Mucosa of stomach (tissue), 1 donor: Measurements from ENCODE around the gene RASAL3.

Experiments
- H3K27me3 ChIP-seq: one replicate; pipeline ENCODE4 v1.7.0; 2013; ENCODE audit warnings: mild to moderate bottlenecking, low read length; ENCODE audit not compliant: control insufficient read depth, insufficient read depth
- H3K36me3 ChIP-seq: one replicate; pipeline ENCODE4 v1.7.0; 2013; ENCODE audit warnings: low read length; ENCODE audit not compliant: control insufficient read depth, insufficient read depth
- H3K4me1 ChIP-seq: one replicate; pipeline ENCODE4 v1.7.0; 2013; ENCODE audit warnings: mild to moderate bottlenecking, low read length; ENCODE audit not compliant: control insufficient read depth, insufficient read depth
- H3K4me3 ChIP-seq: one replicate; pipeline ENCODE4 v1.7.0; 2013; ENCODE audit warnings: low read length
- H3K9ac ChIP-seq: one replicate; pipeline ENCODE4 v1.7.0; 2013; ENCODE audit warnings: mild to moderate bottlenecking, low read length, moderate library complexity
- H3K9me3 ChIP-seq: one replicate; pipeline ENCODE4 v1.7.0; 2013; ENCODE audit warnings: mild to moderate bottlenecking, low read length, moderate library complexity; ENCODE audit not compliant: control insufficient read depth
- donor health status: Pancreatic carcinoma.

RASAL3 gene

DNA sequence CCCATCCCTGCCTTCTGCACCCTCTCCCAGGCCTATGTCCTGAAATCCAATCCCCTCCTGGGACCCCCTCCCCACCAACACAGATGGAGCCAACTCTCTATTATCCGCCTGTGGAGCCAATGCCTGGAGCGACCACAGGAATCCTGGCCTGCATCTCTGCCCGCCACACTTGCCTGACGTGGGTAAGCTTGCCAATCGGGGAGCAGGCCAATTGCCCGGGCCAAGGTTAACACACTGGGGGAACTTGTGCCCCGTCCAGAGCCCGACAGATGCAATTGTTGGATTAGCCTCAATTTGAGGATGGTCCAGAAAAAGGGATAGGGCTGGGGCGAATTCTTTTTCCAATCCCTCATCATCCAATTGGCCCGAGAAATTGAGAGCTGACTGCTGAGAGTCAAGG lies 20.5 kb downstream of the RASAL3 start:
- peaks cover 5% of the 10 kb centered on the region for H3K4me1 ChIP-seq
- no peaks in the 10 kb centered on the region for H3K27me3 ChIP-seq
- H3K36me3 ChIP-seq: no peaks in the 10 kb centered on the region
- no peak overlapping the region for H3K9ac ChIP-seq
- no peaks in the 10 kb centered on the region for H3K9me3 ChIP-seq
- H3K4me3 ChIP-seq: no peak overlapping the region

- Histone ChIP-seq H3K36me3 (no peaks in the 10 kb centered on the region), H3K4me1 (no peaks in the 10 kb centered on the region), H3K27me3 (no peaks in the 10 kb centered on the region), H3K9me3 (no peaks in the 10 kb centered on the region), H3K9ac (no peak overlapping the region), H3K4me3 (no peak overlapping the region)
Observed at GRCh38 chr19:15443325-15443724, 21.0 kb downstream of the RASAL3 start.

DNA sequence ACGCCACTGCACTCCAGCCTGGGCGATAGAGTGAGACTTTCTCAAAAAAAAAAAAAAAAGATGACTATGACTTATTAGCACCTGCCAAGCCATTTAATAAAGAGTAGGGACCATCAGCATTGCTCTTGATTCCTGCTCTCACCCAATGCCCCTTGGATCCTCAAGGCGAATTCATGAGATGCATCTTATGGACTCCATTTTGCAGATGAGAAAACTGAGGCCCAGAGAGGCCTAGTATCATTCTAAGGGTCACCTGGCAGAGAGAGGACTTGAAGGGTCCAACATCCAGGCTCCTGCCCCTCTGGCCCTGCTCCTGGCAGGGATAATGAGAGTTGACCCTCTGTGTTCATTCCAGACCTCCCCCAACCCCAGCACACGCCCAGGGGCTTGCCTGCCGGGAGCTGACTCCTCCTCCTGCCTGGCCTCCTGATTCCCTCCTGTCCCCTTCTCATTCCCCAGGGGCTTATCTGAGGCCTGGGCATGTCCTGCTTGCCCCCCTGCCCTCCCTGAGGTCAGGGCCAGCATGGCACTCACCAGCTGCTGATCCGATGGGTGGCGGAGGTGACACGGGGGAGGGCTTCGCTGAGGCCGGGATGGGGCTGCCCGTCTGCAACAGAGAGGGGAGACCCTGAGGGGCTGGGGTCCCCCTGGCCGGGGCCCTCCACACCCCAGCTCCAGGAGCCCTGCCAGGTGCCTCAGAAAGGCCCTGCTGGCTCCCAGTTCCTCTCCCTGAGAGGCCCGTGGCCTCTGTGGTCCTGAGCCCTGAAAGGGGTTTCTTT lies 22.0 kb downstream of the RASAL3 start:
- Histone ChIP-seq H3K4me1 (no peaks in the 10 kb centered on the region), H3K27me3 (no peaks in the 10 kb centered on the region), H3K9me3 (no peaks in the 10 kb centered on the region), H3K36me3 (no peaks in the 10 kb centered on the region), H3K9ac (no peak overlapping the region), H3K4me3 (no peak overlapping the region)

GRCh38 chr19:15441317-15441716 lies 23.0 kb downstream of the RASAL3 start:
- Histone ChIP-seq H3K9me3 (no peaks in the 10 kb centered on the region), H3K27me3 (no peaks in the 10 kb centered on the region), H3K4me1 (no peaks in the 10 kb centered on the region), H3K9ac (no peak overlapping the region), H3K36me3 (no peaks in the 10 kb centered on the region), H3K4me3 (no peak overlapping the region)

- no peaks in the 10 kb centered on the region for H3K9me3 ChIP-seq
- no peak overlapping the region for H3K9ac ChIP-seq
- H3K4me1 ChIP-seq: no peaks in the 10 kb centered on the region
- no peak overlapping the region for H3K4me3 ChIP-seq
- H3K36me3 ChIP-seq: no peaks in the 10 kb centered on the region
- H3K27me3 ChIP-seq: no peaks in the 10 kb centered on the region
Observed at GRCh38 chr19:15439821-15440641, 24.3 kb downstream of the RASAL3 start.

- no peaks in the 10 kb centered on the region for H3K36me3 ChIP-seq
- no peaks in the 10 kb centered on the region for H3K9me3 ChIP-seq
- H3K4me1 ChIP-seq: no peaks in the 10 kb centered on the region
- no peak overlapping the region for H3K9ac ChIP-seq
- H3K4me3 ChIP-seq: no peak overlapping the region
- no peaks in the 10 kb centered on the region for H3K27me3 ChIP-seq
Observed at GRCh38 chr19:15439078-15439799, 25.1 kb downstream of the RASAL3 start.

- H3K4me1 ChIP-seq: peaks cover 1% of the 10 kb centered on the region
- no peak overlapping the region for H3K4me3 ChIP-seq
- H3K9me3 ChIP-seq: no peaks in the 10 kb centered on the region
- H3K27me3 ChIP-seq: no peaks in the 10 kb centered on the region
- no peaks in the 10 kb centered on the region for H3K36me3 ChIP-seq
- H3K9ac ChIP-seq: no peak overlapping the region
Observed at GRCh38 chr19:15438577-15438976, 25.8 kb downstream of the RASAL3 start.

GRCh38 chr19:15438124-15438496 lies 26.2 kb downstream of the RASAL3 start:
- Histone ChIP-seq H3K27me3 (no peaks in the 10 kb centered on the region), H3K4me1 (peaks cover 6% of the 10 kb centered on the region), H3K36me3 (no peaks in the 10 kb centered on the region), H3K4me3 (no peak overlapping the region), H3K9me3 (no peaks in the 10 kb centered on the region), H3K9ac (no peak overlapping the region)

DNA sequence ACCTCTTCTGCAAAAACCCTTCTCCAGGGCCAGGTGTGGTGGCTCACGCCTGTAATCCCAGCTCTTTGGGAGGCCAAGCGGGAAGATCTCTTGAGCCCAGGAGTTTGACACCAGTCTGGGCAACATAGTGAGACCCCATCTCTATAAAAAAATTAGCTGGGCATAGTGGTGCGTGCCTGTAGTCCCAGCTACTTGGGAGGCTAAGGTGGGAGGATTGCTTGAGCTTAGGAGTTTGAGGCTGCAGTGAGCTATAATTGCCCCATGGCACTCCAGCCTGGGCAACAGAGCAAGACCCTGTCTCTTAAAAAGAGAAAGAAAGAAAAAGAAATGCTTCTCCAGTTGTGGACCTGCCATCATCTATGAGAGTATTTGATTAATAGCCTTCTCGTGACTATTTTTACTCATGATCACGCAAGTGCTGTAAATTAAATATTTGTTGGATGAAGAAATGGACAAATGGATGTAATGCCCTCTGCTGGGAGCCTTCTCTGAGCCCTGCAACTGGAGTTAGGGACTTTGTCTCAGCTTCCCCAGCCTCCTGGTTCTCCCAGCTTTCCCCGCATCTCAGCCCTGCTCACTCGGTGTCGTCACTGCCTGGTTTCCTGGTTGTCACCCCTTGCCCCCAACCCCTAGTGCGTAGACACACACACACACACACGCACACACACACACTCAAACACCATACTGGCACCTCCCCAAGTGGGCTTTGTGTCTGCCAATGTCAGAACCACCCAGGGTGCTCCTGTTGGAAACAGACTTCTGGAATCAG lies 26.8 kb downstream of the RASAL3 start:
- H3K4me1 ChIP-seq: peaks cover 9% of the 10 kb centered on the region

GRCh38 chr19:15436826-15437110 lies 27.6 kb downstream of the RASAL3 start:
- no peak overlapping the region for H3K4me3 ChIP-seq
- H3K27me3 ChIP-seq: no peaks in the 10 kb centered on the region
- H3K9me3 ChIP-seq: no peaks in the 10 kb centered on the region
- no peak overlapping the region for H3K9ac ChIP-seq
- no peaks in the 10 kb centered on the region for H3K36me3 ChIP-seq
- peaks cover 10% of the 10 kb centered on the region for H3K4me1 ChIP-seq

More for the DNA sequence above, 26.8 kb downstream of the RASAL3 start:
- no peak overlapping the region for H3K9ac ChIP-seq
- no peaks in the 10 kb centered on the region for H3K9me3 ChIP-seq
- no peaks in the 10 kb centered on the region for H3K36me3 ChIP-seq
- no peak overlapping the region for H3K4me3 ChIP-seq
- H3K27me3 ChIP-seq: no peaks in the 10 kb centered on the region

DNA sequence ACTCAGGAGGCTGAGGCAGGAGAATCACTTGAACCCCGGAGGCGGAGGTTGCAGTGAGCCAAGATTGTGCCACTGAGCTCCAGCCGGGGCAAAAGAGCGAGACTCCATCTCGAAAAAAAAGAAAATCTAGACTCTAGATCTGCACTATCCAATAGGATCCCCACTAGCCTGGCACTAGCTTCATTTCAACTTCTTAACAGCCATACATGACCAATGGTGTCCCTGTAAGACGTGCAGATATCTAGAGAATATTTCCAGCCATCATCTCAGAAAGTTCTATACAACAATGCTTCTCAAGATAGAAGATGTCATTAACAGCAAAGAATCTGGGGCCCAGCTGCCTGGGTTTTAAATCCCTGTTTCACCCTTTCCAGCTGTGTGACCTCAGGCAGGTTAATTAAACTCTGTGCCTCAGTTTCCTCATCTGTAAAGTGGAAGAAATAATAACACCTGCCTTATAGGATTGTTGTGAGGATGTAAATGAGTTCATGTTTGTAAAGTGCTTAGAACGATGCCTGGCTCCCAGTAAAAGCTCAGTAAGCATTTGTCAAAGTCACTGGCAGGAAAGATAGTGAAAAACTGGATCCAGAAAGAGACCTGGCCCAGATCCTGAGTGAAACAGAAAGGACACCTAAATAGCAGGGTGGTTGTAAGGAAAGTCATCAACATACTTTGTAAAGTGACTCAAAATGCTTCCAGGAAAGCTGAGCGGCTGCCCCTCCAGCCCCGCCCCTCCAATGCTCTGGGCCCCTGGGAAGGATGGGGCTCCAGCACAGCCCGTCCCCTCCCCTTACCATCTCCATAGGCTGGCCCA lies 28.1 kb downstream of the RASAL3 start:
- no peaks in the 10 kb centered on the region for H3K27me3 ChIP-seq

More for the DNA sequence above, 28.1 kb downstream of the RASAL3 start:
- H3K9me3 ChIP-seq: no peaks in the 10 kb centered on the region
- H3K36me3 ChIP-seq: no peaks in the 10 kb centered on the region
- no peak overlapping the region for H3K4me3 ChIP-seq
- H3K9ac ChIP-seq: no peak overlapping the region
- peaks cover 15% of the 10 kb centered on the region for H3K4me1 ChIP-seq
